ENCODE data around the gene UBP1.
"Not testable (repeated sequence)": the region's sequence is repeated elsewhere in the genome, so short reads cannot be mapped to it uniquely, and the experiment has no call there.

UBP1 gene

GRCh38 chr3:33440328-33441224 lies at the start of gene UBP1:
UBP1 (minus strand) TSS chr3:33440405; CDS start chr3:33439848, 557 bp downstream.
- Histone ChIP-seq H3K4me3 (ENCODE audit: low read depth in 1 of 5, low read length in 5 of 5) (peak within 1 kb of the TSS; percentile 79 to 95 (median 90)), H3K9ac (ENCODE audit: low read length in 5 of 5) (peak within 1 kb of the TSS; percentile 87 to 94 (median 90)), H3K36me3 (ENCODE audit: control insufficient read depth in 5 of 5, insufficient read depth in 5 of 5, low read length in 5 of 5) (no peaks in the 10 kb centered on the region), H3K4me1 (ENCODE audit: control insufficient read depth in 5 of 5, insufficient read depth in 5 of 5, low read length in 5 of 5) (peaks cover 5 to 40% (median 38%) of the 10 kb centered on the region in 5 donors), H3K27me3 (ENCODE audit: control insufficient read depth in 5 of 5, insufficient read depth in 4 of 5, low read length in 5 of 5) (no peaks in the 10 kb centered on the region), H3K27ac (ENCODE audit: low read depth, low read length) (peak within 1 kb of the TSS; percentile 97), H3K9me3 (ENCODE audit: control insufficient read depth in 5 of 5, low read length in 5 of 5) (no peaks in the 10 kb centered on the region)

DNA sequence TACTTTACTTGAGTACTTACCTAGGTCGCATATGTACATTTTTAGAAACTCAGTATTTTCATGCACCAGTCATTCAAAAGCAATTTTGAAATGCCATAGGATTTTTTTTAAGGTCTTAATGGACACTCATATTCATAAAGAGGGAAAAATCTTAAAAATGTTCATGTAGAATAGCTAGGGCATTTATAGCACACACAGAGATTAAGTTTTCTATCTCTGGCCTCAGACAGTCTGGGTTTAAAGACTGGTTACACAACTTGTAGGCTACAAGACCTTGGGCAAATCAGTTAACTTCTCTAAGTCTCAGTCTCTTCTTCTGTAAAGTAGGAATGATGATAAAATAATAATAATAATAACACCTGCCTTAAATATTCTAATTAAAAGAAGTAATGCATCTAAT lies 48.5 kb upstream of the UBP1 start:
- Histone ChIP-seq H3K9ac (ENCODE audit: low read length in 5 of 5) (no peak overlapping the region), H3K27me3 (ENCODE audit: control insufficient read depth in 5 of 5, insufficient read depth in 4 of 5, low read length in 5 of 5) (no peaks in the 10 kb centered on the region), H3K36me3 (ENCODE audit: control insufficient read depth in 5 of 5, insufficient read depth in 5 of 5, low read length in 5 of 5) (no peaks in the 10 kb centered on the region), H3K27ac (ENCODE audit: low read depth, low read length) (no peak overlapping the region), H3K4me3 (ENCODE audit: low read depth in 1 of 5, low read length in 5 of 5) (no peak overlapping the region), H3K4me1 (ENCODE audit: control insufficient read depth in 5 of 5, insufficient read depth in 5 of 5, low read length in 5 of 5) (peaks cover 0 to 3% (median 0%) of the 10 kb centered on the region in 5 donors), H3K9me3 (ENCODE audit: control insufficient read depth in 5 of 5, low read length in 5 of 5) (no peaks in the 10 kb centered on the region)

DNA sequence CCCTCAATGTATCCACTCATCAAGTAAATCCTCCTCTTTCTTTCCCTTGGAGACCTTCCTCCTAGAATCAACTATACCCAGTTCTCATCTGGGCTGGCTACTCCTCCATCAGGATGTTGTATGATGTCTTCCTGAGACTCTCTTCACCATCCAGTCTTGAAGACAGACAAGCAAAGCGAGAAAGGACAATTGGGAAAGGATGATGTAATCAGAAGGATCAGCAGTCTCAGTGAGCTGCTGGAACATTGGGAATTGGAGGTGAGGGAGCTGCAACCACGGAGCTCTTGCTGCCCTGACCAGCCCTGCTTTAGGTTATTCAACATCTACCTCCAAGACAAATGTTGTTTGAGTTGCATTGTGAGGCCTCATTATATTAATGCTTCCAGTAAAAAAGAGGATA lies 48.0 kb upstream of the UBP1 start:
- Histone ChIP-seq H3K27ac (ENCODE audit: low read depth, low read length) (no peak overlapping the region), H3K36me3 (ENCODE audit: control insufficient read depth in 5 of 5, insufficient read depth in 5 of 5, low read length in 5 of 5) (no peaks in the 10 kb centered on the region), H3K27me3 (ENCODE audit: control insufficient read depth in 5 of 5, insufficient read depth in 4 of 5, low read length in 5 of 5) (no peaks in the 10 kb centered on the region), H3K4me1 (ENCODE audit: control insufficient read depth in 5 of 5, insufficient read depth in 5 of 5, low read length in 5 of 5) (peaks cover 0 to 3% (median 0%) of the 10 kb centered on the region in 5 donors), H3K9ac (ENCODE audit: low read length in 5 of 5) (no peak overlapping the region), H3K4me3 (ENCODE audit: low read depth in 1 of 5, low read length in 5 of 5) (no peak overlapping the region), H3K9me3 (ENCODE audit: control insufficient read depth in 5 of 5, low read length in 5 of 5) (no peaks in the 10 kb centered on the region)

DNA sequence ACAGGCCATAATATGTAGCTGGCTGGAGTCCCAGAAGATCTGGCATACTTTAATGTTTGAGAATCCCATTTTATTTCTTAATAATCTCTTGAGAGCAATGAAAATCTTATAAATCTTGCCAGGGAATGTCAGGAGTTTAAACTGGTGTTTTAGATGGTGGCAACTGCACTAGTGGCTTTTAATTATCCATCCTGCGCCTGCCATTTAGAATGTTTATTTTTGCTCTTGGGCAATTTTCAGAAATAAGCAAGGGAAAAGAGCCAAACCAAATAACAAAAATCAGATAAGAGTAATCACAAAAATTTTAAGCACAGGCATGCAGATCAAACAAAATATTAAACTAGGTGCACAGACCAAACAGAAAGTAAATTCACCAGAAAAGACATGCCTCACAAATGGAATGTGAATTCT lies 41.9 kb upstream of the UBP1 start:
- Histone ChIP-seq H3K9me3 (ENCODE audit: control insufficient read depth in 5 of 5, low read length in 5 of 5) (peaks cover 0 to 7% (median 0%) of the 10 kb centered on the region in 5 donors), H3K27ac (ENCODE audit: low read depth, low read length) (no peak overlapping the region), H3K36me3 (ENCODE audit: control insufficient read depth in 5 of 5, insufficient read depth in 5 of 5, low read length in 5 of 5) (no peaks in the 10 kb centered on the region), H3K9ac (ENCODE audit: low read length in 5 of 5) (no peak overlapping the region), H3K27me3 (ENCODE audit: control insufficient read depth in 5 of 5, insufficient read depth in 4 of 5, low read length in 5 of 5) (no peaks in the 10 kb centered on the region), H3K4me3 (ENCODE audit: low read depth in 1 of 5, low read length in 5 of 5) (no peak overlapping the region), H3K4me1 (ENCODE audit: control insufficient read depth in 5 of 5, insufficient read depth in 5 of 5, low read length in 5 of 5) (peaks cover 0 to 12% (median 4%) of the 10 kb centered on the region in 5 donors)

DNA sequence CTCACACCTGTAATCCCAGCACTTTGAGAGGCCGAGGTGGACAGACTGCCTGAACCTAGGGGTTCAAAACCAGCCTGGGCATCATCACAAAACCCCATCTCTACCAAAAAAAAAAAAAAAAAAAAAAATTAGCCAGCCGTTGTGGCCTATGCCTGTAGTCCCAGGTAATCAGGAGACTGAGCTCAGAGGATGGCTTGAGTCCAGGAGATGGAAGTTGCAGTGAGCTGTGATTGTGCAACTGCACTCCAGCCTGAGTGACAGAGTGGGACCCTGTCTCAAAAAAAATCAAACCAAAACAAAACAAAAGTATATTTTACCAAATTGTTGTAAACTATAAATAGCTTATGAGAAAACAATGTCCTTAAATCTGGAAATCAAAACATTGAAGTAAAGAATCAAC lies 34.7 kb upstream of the UBP1 start:
- Histone ChIP-seq H3K36me3 (ENCODE audit: control insufficient read depth in 5 of 5, insufficient read depth in 5 of 5, low read length in 5 of 5) (no peaks in the 10 kb centered on the region), H3K27me3 (ENCODE audit: control insufficient read depth in 5 of 5, insufficient read depth in 4 of 5, low read length in 5 of 5) (no peaks in the 10 kb centered on the region), H3K9ac (ENCODE audit: low read length in 5 of 5) (no peak overlapping the region), H3K27ac (ENCODE audit: low read depth, low read length) (no peak overlapping the region), H3K4me1 (ENCODE audit: control insufficient read depth in 5 of 5, insufficient read depth in 5 of 5, low read length in 5 of 5) (no peaks in the 10 kb centered on the region), H3K4me3 (ENCODE audit: low read depth in 1 of 5, low read length in 5 of 5) (no peak overlapping the region), H3K9me3 (ENCODE audit: control insufficient read depth in 5 of 5, low read length in 5 of 5) (peaks cover 0 to under 1% (median 0%) of the 10 kb centered on the region in 5 donors)

DNA sequence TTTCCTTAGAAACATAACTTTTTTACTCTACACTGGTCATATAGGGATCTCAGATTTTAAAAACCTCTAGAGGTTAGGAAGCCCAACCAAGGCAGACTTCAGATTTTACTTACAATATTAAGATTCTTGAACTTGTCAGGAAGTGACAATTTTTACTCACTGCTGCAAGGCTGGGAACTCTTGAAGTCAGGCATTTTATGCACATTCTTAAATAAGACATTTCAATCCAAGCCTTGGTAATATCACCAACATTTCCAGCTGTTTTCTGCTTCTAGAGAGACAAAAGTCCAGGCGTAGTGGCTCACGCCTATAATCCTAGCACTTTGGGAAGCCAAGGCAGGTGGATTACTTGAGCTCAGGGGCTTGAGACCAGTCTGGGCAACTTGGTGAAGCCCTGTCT lies 33.6 kb upstream of the UBP1 start:
- no peaks in the 10 kb centered on the region for H3K36me3 ChIP-seq (ENCODE audit: control insufficient read depth in 5 of 5, insufficient read depth in 5 of 5, low read length in 5 of 5)
- no peak overlapping the region for H3K9ac ChIP-seq (ENCODE audit: low read length in 5 of 5)
- no peak overlapping the region for H3K27ac ChIP-seq (ENCODE audit: low read depth, low read length)
- no peaks in the 10 kb centered on the region for H3K27me3 ChIP-seq (ENCODE audit: control insufficient read depth in 5 of 5, insufficient read depth in 4 of 5, low read length in 5 of 5)
- H3K4me1 ChIP-seq (ENCODE audit: control insufficient read depth in 5 of 5, insufficient read depth in 5 of 5, low read length in 5 of 5): no peaks in the 10 kb centered on the region
- H3K9me3 ChIP-seq (ENCODE audit: control insufficient read depth in 5 of 5, low read length in 5 of 5): no peaks in the 10 kb centered on the region
- no peak overlapping the region for H3K4me3 ChIP-seq (ENCODE audit: low read depth in 1 of 5, low read length in 5 of 5)

GRCh38 chr3:33467786-33468185 lies 27.6 kb upstream of the UBP1 start:
- Histone ChIP-seq H3K27me3 (ENCODE audit: control insufficient read depth in 5 of 5, insufficient read depth in 4 of 5, low read length in 5 of 5) (no peaks in the 10 kb centered on the region), H3K27ac (ENCODE audit: low read depth, low read length) (no peak overlapping the region), H3K9ac (ENCODE audit: low read length in 5 of 5) (no peak overlapping the region), H3K4me1 (ENCODE audit: control insufficient read depth in 5 of 5, insufficient read depth in 5 of 5, low read length in 5 of 5) (no peaks in the 10 kb centered on the region), H3K4me3 (ENCODE audit: low read depth in 1 of 5, low read length in 5 of 5) (no peak overlapping the region), H3K36me3 (ENCODE audit: control insufficient read depth in 5 of 5, insufficient read depth in 5 of 5, low read length in 5 of 5) (no peaks in the 10 kb centered on the region), H3K9me3 (ENCODE audit: control insufficient read depth in 5 of 5, low read length in 5 of 5) (no peaks in the 10 kb centered on the region)

DNA sequence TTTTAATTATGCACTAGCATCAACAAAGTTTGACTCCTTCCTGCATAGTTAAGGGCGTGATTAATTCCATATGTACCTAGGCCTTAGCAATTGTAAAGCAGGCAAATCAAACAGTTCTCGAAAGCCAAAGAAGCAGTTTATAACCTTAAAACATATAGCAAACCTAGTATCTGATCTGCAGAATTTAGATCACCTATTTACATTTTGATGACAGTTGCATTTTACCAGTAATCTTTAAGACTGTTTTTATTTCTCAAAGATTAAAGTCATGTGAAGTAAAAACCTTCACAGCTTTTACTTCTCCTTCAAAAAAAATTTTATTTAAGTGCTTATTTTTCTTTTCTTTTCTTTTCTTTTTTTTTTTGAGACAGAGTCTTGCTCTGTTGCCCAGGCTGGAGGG lies 20.9 kb upstream of the UBP1 start:
- H3K4me3 ChIP-seq (ENCODE audit: low read depth in 1 of 5, low read length in 5 of 5): no peak overlapping the region
- peaks cover 2 to 20% (median 18%) of the 10 kb centered on the region in 5 donors for H3K9me3 ChIP-seq (ENCODE audit: control insufficient read depth in 5 of 5, low read length in 5 of 5)
- no peaks in the 10 kb centered on the region for H3K36me3 ChIP-seq (ENCODE audit: control insufficient read depth in 5 of 5, insufficient read depth in 5 of 5, low read length in 5 of 5)
- H3K9ac ChIP-seq (ENCODE audit: low read length in 5 of 5): no peak overlapping the region
- no peak overlapping the region for H3K27ac ChIP-seq (ENCODE audit: low read depth, low read length)
- H3K27me3 ChIP-seq (ENCODE audit: control insufficient read depth in 5 of 5, insufficient read depth in 4 of 5, low read length in 5 of 5): no peaks in the 10 kb centered on the region
- no peaks in the 10 kb centered on the region for H3K4me1 ChIP-seq (ENCODE audit: control insufficient read depth in 5 of 5, insufficient read depth in 5 of 5, low read length in 5 of 5)

GRCh38 chr3:33459577-33459976 lies 19.4 kb upstream of the UBP1 start:
- not testable (repeated sequence) for H3K9ac ChIP-seq (ENCODE audit: low read length in 5 of 5); H3K27me3 ChIP-seq (ENCODE audit: control insufficient read depth in 5 of 5, insufficient read depth in 4 of 5, low read length in 5 of 5); H3K36me3 ChIP-seq (ENCODE audit: control insufficient read depth in 5 of 5, insufficient read depth in 5 of 5, low read length in 5 of 5); H3K27ac ChIP-seq (ENCODE audit: low read depth, low read length); H3K4me1 ChIP-seq (ENCODE audit: control insufficient read depth in 5 of 5, insufficient read depth in 5 of 5, low read length in 5 of 5); H3K4me3 ChIP-seq (ENCODE audit: low read depth in 1 of 5, low read length in 5 of 5)
- H3K9me3 ChIP-seq (ENCODE audit: control insufficient read depth in 5 of 5, low read length in 5 of 5): peaks cover 2 to 20% (median 18%) of the 10 kb centered on the region in 5 donors

DNA sequence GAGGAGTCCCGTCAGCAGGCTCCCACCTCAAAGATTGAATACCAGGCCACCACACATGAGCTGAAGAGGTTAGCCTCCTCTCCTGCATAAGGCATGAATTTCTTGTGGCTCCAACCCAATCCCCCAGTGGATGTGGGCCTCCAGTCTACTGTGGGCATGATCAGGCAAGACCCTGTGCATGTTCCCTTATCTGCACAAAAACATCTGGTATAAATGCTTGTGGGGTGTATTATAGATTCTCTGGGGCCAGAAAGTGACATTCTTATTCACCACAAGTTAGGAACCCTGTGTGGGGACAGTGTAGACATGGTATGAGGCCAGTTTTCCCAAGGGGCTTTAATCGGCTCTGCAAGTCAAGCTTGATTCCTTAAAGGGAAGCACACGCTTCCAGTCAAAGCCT lies 18.2 kb upstream of the UBP1 start:
- Histone ChIP-seq H3K36me3 (ENCODE audit: control insufficient read depth in 5 of 5, insufficient read depth in 5 of 5, low read length in 5 of 5) (no peaks in the 10 kb centered on the region), H3K9me3 (ENCODE audit: control insufficient read depth in 5 of 5, low read length in 5 of 5) (peaks cover 2 to 21% (median 18%) of the 10 kb centered on the region in 5 donors), H3K9ac (ENCODE audit: low read length in 5 of 5) (no peak overlapping the region), H3K4me1 (ENCODE audit: control insufficient read depth in 5 of 5, insufficient read depth in 5 of 5, low read length in 5 of 5) (no peaks in the 10 kb centered on the region), H3K27ac (ENCODE audit: low read depth, low read length) (no peak overlapping the region), H3K4me3 (ENCODE audit: low read depth in 1 of 5, low read length in 5 of 5) (no peak overlapping the region), H3K27me3 (ENCODE audit: control insufficient read depth in 5 of 5, insufficient read depth in 4 of 5, low read length in 5 of 5) (no peaks in the 10 kb centered on the region)
